Nephron (organoid): ENCODE results near the gene ALOXE3.
A peak's percentile ranks its signal among the peaks of the same experiment; 100 is the strongest.

Experiments used
- H3K27ac Mint-ChIP-seq, 3 experiments: 2 replicates each; pipeline ENCODE4 v1.8.0; 2020; ENCODE audit warnings: mixed read lengths in 3 of 3, mild to moderate bottlenecking in 2 of 3, moderate library complexity in 1 of 3
- H3K27me3 Mint-ChIP-seq: 2 replicates; pipeline ENCODE4 v1.8.0; 2021; ENCODE audit warnings: low read depth, mild to moderate bottlenecking, moderate library complexity, mixed read lengths
- H3K36me3 Mint-ChIP-seq: 2 replicates; pipeline ENCODE4 v1.8.0; 2020; ENCODE audit warnings: low read depth, mixed read lengths
- H3K4me1 Mint-ChIP-seq: 2 replicates; pipeline ENCODE4 v1.8.0; 2020; ENCODE audit warnings: mixed read lengths
- H3K4me3 Mint-ChIP-seq, 3 experiments: 2 replicates each; pipeline ENCODE4 v1.8.0; 2020; ENCODE audit warnings: mild to moderate bottlenecking in 3 of 3, mixed read lengths in 3 of 3, moderate library complexity in 2 of 3
- H3K9me3 Mint-ChIP-seq: 2 replicates; pipeline ENCODE4 v1.8.0; 2020; ENCODE audit warnings: mixed read lengths
- CTCF ChIP-seq, 3 experiments: fragments of 200-600 bp; sonication (generic); IDR thresholded peaks; one replicate each; pipeline ENCODE4 v1.5.0; 2021; ENCODE audit warnings: antibody characterized with exemption in 3 of 3; ENCODE audit not compliant: unreplicated experiment in 3 of 3

Gene ALOXE3

DNA sequence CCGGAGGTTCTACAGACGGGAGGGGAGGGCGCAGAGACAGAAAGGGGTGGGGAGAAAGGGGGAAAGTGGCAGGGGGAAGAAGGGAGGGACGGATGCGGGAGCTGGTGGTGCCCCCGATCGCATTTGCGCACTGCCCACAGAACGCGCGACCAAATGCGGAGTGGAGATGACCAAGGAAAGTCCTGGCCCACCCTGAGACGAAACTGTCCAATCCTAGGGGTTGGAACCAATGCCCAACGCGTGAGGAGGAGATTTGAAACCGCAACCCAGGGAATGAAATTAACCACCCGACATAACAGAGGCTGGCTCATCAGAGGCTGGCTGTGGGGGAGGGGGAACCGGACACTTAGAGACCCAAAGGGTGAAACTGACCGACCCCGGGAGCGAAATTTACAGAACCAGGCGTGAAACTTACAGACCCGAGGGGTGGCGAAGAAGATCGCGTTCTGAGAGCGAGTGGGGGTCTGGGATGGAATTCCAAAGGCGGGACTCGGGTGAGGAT, 4.2 kb upstream of the ALOXE3 start:
- H3K27me3 Mint-ChIP-seq: peaks cover 88% of the 10 kb centered on the region

GRCh38 chr17:8121681-8122421, 3.5 kb upstream of the ALOXE3 start:
- H3K9me3 Mint-ChIP-seq: no peaks in the 10 kb centered on the region
- H3K27ac Mint-ChIP-seq: no peak overlapping the region
- H3K27me3 Mint-ChIP-seq: peaks cover 87% of the 10 kb centered on the region
- no peaks in the 10 kb centered on the region for H3K36me3 Mint-ChIP-seq
- TF ChIP-seq CTCF (IDR thresholded peaks at IDR 0.05; ENCODE audit: unreplicated experiment in 3 of 3): peak; percentile 32 to 53 (median 41)
- peak overlapping the region; percentile 87 to 90 (median 89) for H3K4me3 Mint-ChIP-seq
- peaks cover 62% of the 10 kb centered on the region for H3K4me1 Mint-ChIP-seq

More for the DNA sequence above, 4.2 kb upstream of the ALOXE3 start:
- H3K27ac Mint-ChIP-seq: no peak overlapping the region
- H3K4me3 Mint-ChIP-seq: peak overlapping the region; percentile 87 to 90 (median 89)
- H3K4me1 Mint-ChIP-seq: peaks cover 68% of the 10 kb centered on the region
- H3K36me3 Mint-ChIP-seq: no peaks in the 10 kb centered on the region
- H3K9me3 Mint-ChIP-seq: no peaks in the 10 kb centered on the region
- no peak for TF ChIP-seq CTCF (IDR thresholded peaks at IDR 0.05; ENCODE audit: unreplicated experiment in 3 of 3)

DNA sequence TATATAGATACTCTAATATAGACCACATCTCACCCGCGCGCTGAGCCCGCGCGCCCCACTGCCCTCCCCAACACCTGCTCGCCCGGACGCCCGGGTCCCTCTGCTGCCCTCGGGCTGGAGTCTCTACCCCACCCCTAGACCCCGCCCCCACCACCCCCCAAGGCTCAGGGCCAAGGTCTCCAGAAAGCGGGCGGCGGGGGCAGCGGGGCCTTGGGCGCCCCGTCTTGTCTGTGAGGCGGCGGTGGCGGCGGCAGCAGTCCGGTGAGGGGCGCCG, 3.0 kb upstream of the ALOXE3 start:
- H3K36me3 Mint-ChIP-seq: no peaks in the 10 kb centered on the region
- no peaks in the 10 kb centered on the region for H3K9me3 Mint-ChIP-seq
- peaks cover 90% of the 10 kb centered on the region for H3K27me3 Mint-ChIP-seq
- H3K4me3 Mint-ChIP-seq: peak overlapping the region; percentile 93 to 98 (median 97)
- no peak overlapping the region for H3K27ac Mint-ChIP-seq
- TF ChIP-seq CTCF (IDR thresholded peaks at IDR 0.05; ENCODE audit: unreplicated experiment in 3 of 3): no peak
- peaks cover 59% of the 10 kb centered on the region for H3K4me1 Mint-ChIP-seq

- TF ChIP-seq CTCF (IDR thresholded peaks at IDR 0.05; ENCODE audit: unreplicated experiment in 3 of 3): peak in 2 of 3 experiments; percentile 26 to 33
- Mint-ChIP-seq H3K4me3 (peak overlapping the region; percentile 93 to 98 (median 97)), H3K4me1 (peaks cover 53% of the 10 kb centered on the region), H3K27me3 (peaks cover 91% of the 10 kb centered on the region), H3K27ac (peak overlapping the region in 1 of 3 experiments; percentile 58), H3K9me3 (no peaks in the 10 kb centered on the region), H3K36me3 (no peaks in the 10 kb centered on the region)
These were observed 2.4 kb upstream of the ALOXE3 start for GRCh38 chr17:8120520-8121406.

- Mint-ChIP-seq H3K27ac (peak overlapping the region in 2 of 3 experiments; percentile 26 to 58), H3K27me3 (peaks cover 91% of the 10 kb centered on the region), H3K4me3 (peak overlapping the region; percentile 93 to 98 (median 97)), H3K36me3 (no peaks in the 10 kb centered on the region), H3K4me1 (peaks cover 47% of the 10 kb centered on the region), H3K9me3 (no peaks in the 10 kb centered on the region)
- TF ChIP-seq CTCF (IDR thresholded peaks at IDR 0.05; ENCODE audit: unreplicated experiment in 3 of 3): no peak
These were observed 1.5 kb upstream of the ALOXE3 start for GRCh38 chr17:8119581-8120519.
